Mesothelial cell of epicardium (in vitro differentiated cells): ENCODE data around the gene PDZRN3. TPM values are rescaled to one million over a fixed set of nuclear protein-coding genes. Genes with fewer than 3 reads are reported as not detected.

Source experiments
- DNase-seq, 2 experiments: peaks; one replicate each; pipeline ENCODE4 v3.0.0; 2021; ENCODE audit warnings: low spot score in 2 of 2; ENCODE audit not compliant: unreplicated experiment in 2 of 2
- H3K27ac Mint-ChIP-seq: 2 replicates; pipeline ENCODE4 v1.8.0; 2021; ENCODE audit warnings: mixed read lengths
- H3K27me3 Mint-ChIP-seq: 2 replicates; pipeline ENCODE4 v1.8.0; 2021; ENCODE audit warnings: low read depth, mixed read lengths
- H3K36me3 Mint-ChIP-seq: 2 replicates; pipeline ENCODE4 v1.8.0; 2021; ENCODE audit warnings: mixed read lengths
- H3K4me1 Mint-ChIP-seq: 2 replicates; pipeline ENCODE4 v1.8.0; 2021; ENCODE audit warnings: mixed read lengths
- H3K4me3 Mint-ChIP-seq: 2 replicates; pipeline ENCODE4 v1.8.0; 2021; ENCODE audit warnings: mild to moderate bottlenecking, moderate library complexity, mixed read lengths
- H3K9me3 Mint-ChIP-seq: 2 replicates; pipeline ENCODE4 v1.8.0; 2021; ENCODE audit warnings: mixed read lengths
- CTCF ChIP-seq: fragments of 200-600 bp; sonication (generic); IDR thresholded peaks from one replicate; pipeline ENCODE4 v1.5.0; 2021; ENCODE audit warnings: antibody characterized with exemption; ENCODE audit not compliant: unreplicated experiment
- total RNA-seq: library from RNA; stranded (reverse); gene quantifications from 3 replicates; pipeline ENCODE4 v1.2.1, GENCODE V29; 2021

PDZRN3 gene
- total RNA-seq, 1 donor from 2014 or later = 48.4 TPM

GRCh38 chr3:73523661-73524060, 101.1 kb downstream of the PDZRN3 start:
- Mint-ChIP-seq H3K4me1 (peaks cover 34% of the 10 kb centered on the region), H3K36me3 (peaks cover 2% of the 10 kb centered on the region), H3K9me3 (peaks cover 4% of the 10 kb centered on the region), H3K27me3 (no peaks in the 10 kb centered on the region), H3K4me3 (no peak overlapping the region), H3K27ac (peak overlapping the region; percentile 76)
- DNase-seq = no peak
- TF ChIP-seq CTCF = no peak

GRCh38 chr3:73521734-73522336, 102.9 kb downstream of the PDZRN3 start:
- no peak for TF ChIP-seq CTCF
- H3K27ac Mint-ChIP-seq = peak overlapping the region; percentile 35

GRCh38 chr3:73520931-73521461, 103.7 kb downstream of the PDZRN3 start:
- DNase-seq = no peak
- no peak overlapping the region for H3K27ac Mint-ChIP-seq
- no peak overlapping the region for H3K4me3 Mint-ChIP-seq
- peaks cover 2% of the 10 kb centered on the region for H3K36me3 Mint-ChIP-seq
- peaks cover 4% of the 10 kb centered on the region for H3K9me3 Mint-ChIP-seq
- H3K4me1 Mint-ChIP-seq = peaks cover 35% of the 10 kb centered on the region
- TF ChIP-seq CTCF = no peak
- no peaks in the 10 kb centered on the region for H3K27me3 Mint-ChIP-seq

More at GRCh38 chr3:73521734-73522336, 102.9 kb downstream of the PDZRN3 start:
- H3K4me3 Mint-ChIP-seq = no peak overlapping the region
- no peak for DNase-seq
- H3K27me3 Mint-ChIP-seq = no peaks in the 10 kb centered on the region
- peaks cover 2% of the 10 kb centered on the region for H3K36me3 Mint-ChIP-seq
- peaks cover 35% of the 10 kb centered on the region for H3K4me1 Mint-ChIP-seq
- peaks cover 4% of the 10 kb centered on the region for H3K9me3 Mint-ChIP-seq

GRCh38 chr3:73516631-73517030, 108.1 kb downstream of the PDZRN3 start:
- H3K9me3 Mint-ChIP-seq = no peaks in the 10 kb centered on the region
- no peaks in the 10 kb centered on the region for H3K27me3 Mint-ChIP-seq
- DNase-seq = no peak
- no peak for TF ChIP-seq CTCF
- H3K4me1 Mint-ChIP-seq = peaks cover 39% of the 10 kb centered on the region
- H3K4me3 Mint-ChIP-seq = no peak overlapping the region
- H3K36me3 Mint-ChIP-seq = no peaks in the 10 kb centered on the region
- H3K27ac Mint-ChIP-seq = no peak overlapping the region

- no peaks in the 10 kb centered on the region for H3K9me3 Mint-ChIP-seq
- TF ChIP-seq CTCF = no peak
- DNase-seq = no peak
- peaks cover 50% of the 10 kb centered on the region for H3K4me1 Mint-ChIP-seq
- peak overlapping the region; percentile 0 for H3K27ac Mint-ChIP-seq
- H3K4me3 Mint-ChIP-seq = no peak overlapping the region
- H3K36me3 Mint-ChIP-seq = no peaks in the 10 kb centered on the region
- H3K27me3 Mint-ChIP-seq = no peaks in the 10 kb centered on the region
Measured at GRCh38 chr3:73513260-73513659, 111.5 kb downstream of the PDZRN3 start.
